ENCODE measurements around the gene ANKMY1.

Gene ANKMY1

DNA sequence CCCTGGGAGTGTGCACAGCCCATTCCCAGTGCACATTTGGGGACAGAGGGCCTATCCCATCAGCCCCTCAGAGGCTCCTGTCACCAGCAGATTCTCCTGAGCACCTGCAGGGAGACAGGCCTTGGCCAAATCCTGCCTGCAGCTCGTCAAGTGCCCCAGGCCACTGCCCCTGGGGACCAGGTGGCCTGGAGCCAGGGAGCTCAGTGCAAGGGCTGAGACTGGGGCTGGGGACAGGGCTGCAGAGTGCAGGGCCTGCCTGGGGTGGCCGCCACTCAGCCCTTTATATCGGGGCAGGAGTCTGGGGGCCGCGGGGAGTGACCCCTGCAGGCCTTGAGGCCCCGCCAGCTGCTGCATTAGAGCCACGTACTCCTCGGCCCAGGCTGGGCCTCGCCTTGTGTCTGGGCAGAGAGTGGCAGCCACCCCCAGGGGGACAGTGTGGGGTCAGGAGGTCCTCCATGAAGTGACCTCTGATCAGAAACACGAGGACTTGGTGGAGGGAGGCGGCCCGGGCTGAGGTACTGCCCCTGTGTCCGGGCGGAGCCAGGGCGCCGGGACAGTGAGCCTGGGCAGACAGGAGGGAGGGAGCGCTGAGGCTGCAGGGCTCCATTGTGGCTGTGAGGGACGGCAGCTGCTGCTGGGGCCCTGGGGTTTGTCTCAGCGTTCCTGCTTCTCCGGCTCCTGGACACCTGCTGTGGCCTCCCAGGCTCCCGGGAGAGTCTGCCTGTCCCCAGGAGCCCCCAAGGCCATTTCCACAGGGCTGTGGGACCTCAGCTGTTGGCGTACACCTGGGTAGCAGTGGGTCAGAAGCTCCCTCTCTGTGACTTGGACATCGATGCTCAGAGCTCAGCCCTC is 98.2 kb downstream of the ANKMY1 start:
- DNase-seq (ENCODE audit: low read depth), result no peak

DNA sequence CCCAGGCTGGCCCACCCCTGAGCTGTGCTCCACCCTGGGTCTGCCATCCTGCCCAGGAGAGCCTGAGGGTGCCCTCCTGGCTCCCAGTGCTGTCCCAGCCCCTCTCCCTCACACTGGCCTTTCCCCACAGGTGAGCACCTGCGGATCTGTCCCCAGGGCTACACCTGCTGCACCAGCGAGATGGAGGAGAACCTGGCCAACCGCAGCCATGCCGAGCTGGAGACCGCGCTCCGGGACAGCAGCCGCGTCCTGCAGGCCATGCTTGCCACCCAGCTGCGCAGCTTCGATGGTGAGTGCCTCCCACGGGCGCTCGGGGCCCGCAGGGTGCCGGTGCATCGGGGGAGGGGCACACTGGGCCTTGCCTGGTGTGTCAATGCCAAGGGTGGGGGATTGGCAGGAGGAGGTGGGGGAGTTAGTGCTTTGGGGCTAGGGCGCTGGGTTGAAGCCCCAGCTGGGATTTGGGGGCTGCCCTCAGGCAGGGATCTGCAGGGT is 98.8 kb downstream of the ANKMY1 start:
- DNase-seq (ENCODE audit: low read depth), result no peak

DNA sequence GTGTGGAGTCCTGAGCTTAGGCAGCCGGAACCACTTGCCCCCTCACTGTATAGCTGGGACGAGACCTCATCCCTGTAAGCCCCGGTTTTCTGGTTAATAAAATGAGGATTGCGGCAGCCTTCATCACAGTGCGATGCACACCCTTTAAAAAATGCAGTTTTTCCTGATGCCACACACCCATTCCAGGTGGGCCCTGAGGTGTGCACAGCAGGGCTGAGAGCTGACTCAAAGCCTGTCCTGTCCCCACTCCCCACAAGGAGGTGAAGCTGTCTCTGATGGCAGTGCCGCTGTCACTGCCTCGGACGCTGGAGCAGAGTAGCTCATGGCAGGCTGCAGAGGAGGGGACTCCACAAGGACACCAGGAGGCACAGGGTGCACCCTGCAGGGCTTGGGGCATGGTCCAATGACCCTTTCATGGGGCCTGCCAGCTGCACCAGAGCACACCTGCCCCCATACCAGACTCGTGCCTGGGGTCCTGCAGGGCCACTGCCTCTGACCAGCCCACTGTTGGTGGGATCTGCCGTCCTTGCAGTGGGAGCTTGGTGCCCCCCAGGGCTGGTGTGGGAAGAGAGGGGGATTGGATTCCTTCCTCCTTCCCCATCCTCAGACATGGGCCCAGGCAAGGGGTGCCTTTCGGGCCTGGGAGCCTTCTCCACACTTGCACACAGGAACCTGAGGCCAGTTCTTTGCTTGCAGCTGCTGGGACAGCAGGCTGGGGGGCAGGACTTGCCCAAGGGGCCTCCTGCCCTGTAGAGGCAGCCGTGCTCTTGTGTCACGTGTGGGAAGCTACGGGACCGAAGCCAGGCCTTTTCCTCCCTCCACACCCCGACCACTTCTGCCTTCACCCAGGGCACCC is 99.5 kb downstream of the ANKMY1 start:
- DNase-seq (ENCODE audit: low read depth), result no peak

DNA sequence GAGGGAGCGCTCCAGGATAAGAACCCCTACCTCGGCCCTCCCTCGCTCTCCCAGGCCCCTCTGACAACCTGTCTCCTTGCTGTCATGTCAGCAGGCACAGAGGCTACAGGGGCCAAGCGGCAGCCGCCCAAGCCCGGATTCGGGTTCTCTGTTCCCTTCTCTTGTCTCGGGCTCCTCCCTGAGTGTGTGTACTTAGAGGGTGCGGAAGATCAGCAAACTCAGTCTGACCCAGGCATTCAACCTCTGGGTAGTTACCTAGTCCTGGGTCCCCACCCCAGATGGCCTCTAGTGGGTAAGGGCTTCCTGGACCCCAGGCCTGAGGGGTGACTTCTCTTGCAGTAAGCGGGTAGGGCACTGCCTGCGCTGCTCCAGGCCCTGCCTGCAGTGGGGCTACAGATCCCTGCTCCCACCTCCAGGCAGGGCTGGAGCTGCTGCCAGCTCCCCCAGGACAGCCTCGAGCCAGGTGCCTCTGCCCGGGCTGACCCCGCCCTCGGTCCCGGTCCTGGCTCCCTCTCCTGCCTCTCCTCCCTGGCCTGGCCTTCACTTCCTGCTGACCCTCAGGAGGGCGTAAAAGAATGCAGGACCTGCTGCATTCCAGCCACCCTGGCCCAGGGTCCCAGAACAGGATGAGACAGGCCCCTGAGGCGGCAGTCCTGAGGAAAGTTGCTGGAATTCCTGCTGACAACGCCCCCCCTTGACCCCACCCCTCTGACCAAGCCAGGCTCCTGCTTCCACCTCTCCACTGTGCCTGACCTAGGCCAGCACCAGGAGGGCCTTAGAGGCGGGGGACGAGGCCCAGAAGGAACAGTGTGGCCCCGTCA is 100.4 kb downstream of the ANKMY1 start:
- no peak for DNase-seq (ENCODE audit: low read depth)

DNA sequence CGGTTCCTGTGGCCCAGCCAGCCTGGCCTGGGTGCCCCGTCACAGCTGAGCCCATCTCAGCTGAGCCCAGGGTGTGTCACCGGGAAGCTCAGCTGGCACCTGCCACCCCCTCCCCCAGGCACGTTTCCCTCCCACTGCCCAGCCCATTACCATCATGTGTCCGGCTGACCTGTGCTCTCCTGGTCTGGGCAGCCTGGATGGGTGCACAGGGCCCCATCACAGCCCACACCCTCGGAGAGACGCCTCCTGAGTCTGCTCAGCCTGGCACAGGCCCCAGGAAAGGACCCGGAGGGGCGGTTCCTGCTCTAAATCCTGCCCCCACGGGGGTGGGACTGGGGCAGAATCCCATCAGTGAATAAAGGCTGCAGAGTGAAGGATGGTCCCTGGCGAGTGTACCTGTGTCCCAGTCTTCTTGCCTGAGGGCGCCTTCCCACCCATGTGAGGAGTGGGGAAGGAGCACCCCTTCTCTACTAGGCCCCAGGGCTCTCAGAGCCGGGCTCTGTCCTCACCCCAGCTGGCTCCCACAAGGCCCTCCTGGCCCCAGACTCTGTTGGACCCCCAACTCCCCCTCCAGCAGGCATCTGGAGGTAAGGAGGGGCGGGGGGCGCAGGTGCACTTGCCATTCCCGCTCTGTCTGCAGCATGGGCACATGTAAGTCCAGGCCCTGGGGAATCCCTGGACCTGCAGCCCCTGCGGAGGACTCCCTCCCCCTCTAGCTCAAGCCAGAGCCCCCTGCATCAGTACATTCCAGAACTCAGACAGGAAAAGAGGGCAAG is 101.2 kb downstream of the ANKMY1 start:
- no peak for DNase-seq (ENCODE audit: low read depth)

DNA sequence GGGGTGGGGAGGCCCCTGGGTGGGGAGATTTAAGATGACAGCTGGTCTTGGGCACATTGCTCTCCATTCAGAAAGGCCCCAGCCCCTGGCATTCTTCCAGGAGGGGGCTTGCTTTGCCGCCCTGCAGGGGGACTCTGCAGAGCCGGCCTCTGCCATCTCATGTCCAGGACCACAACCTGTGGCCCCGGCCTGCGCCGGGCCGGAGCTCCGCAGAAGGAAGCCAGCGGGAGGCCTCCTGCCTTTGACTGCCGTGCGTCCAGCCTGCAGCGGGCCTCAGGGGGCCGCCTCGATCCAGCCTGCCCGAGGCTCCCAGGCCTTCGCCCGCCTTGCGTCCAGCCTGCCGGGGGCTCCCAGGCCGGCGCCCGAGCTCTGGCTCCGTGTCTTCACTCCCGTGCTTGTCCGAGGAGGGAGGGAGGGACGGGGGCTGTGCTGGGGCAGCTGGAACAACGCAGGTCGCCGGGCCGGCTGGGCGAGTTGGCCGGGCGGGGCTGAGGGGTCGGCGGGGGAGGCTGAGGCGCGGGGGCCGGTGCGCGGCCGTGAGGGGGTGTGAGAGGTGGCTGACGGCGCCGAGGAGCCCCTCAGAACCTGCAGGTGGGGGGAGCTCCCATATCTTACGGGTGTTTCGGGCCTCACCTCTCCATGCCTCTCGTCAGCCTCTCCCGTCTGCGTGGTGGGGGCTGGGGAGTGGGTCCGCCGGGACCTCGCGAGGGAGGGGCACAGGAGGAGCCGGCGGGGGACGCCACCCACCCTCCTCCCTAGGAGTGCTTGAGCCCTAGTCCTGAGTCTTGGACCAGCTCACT is 101.9 kb downstream of the ANKMY1 start:
- DNase-seq (ENCODE audit: low read depth), result no peak

DNA sequence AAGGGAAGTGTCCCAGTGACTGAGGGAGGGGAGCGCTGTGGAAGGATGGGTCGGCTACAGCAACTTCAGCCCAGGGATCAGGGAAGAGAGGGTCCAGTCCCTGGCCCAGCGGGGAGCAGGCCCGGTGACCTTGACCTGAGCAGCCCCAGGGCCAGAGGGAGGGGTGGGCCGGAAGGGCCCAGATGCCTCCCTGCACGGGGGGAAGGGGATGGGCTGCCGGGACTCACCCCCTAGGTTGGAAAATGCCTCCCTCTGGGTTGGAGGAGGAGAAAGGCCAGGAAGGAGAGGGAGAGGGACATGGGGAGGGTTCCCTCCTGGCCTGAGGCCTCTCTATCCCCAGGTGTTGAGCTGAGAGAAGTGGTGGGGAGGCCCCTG is 102.5 kb downstream of the ANKMY1 start:
- no peak for DNase-seq (ENCODE audit: low read depth)

DNA sequence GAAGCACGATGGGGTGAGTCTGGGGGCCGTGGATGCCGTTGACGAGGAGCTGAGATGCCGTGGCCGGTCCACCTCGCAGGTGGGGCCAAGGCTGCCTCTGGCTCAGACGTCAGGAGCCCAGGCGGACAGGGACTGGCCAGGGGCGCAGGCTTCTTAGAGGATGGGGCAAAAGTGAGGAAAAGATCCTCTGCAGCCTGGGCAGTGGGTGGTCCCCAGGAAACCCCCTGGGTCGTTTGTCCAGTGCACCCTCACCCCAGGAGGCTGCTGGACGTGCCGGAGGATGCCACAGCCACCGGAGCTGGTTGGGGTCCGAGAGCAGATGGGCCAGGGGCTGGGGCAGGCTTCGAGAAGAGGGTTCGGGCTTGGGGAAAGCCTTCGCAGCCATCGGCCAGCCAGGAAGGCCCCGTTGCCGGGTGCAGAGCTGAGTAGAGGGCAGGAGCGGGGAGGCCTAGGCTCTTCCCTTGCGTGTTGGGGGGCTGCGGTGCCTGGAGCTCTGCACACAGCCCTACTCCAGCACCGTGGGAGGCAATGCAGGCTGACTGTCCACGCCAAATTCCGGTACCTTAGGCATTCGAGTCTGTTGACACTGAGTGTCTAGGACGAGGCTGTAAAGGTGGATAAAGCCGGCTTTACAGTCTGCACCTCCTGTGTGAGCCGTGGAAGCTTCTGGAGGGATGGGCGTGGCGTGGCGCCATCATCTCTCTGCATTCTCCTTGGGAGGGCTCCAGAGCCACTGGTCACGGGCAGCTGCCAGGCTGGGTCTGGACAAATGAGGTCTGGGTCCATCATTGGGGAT is 103.5 kb downstream of the ANKMY1 start:
- no peak for DNase-seq (ENCODE audit: low read depth)

DNA sequence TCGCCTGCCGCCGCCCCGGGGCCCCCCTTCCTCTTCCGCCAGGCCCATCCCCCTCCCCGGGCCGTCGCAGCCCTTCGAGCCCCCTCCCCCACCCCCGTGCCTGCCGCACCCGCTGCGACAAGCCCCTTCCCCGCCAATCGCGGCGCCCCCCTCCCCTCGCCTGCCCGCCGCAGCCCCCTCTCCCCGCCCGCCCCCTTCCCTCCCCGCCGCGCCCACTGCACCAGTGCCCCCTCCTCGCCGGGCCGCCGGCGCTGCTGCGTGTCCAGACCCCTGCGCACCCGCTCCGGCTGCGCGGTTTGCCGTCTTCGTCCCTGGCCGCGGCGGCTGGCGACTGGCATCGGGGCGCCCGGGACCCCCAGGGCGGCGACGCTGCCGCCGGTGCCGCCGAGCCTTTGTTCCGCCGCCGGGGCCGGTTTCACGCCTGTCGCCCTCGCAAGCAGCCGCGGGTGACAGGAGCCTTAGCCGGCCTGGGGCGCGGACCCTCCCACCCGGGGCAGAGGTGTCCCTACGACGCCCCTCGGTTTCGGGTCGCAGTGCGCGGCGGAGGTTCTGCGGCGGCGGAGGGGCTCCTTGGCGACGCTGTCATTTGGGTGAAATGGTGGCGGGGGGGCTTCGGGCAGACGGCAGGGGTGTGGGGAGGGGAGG is 104.2 kb downstream of the ANKMY1 start:
- DNase-seq (ENCODE audit: low read depth), result no peak

DNA sequence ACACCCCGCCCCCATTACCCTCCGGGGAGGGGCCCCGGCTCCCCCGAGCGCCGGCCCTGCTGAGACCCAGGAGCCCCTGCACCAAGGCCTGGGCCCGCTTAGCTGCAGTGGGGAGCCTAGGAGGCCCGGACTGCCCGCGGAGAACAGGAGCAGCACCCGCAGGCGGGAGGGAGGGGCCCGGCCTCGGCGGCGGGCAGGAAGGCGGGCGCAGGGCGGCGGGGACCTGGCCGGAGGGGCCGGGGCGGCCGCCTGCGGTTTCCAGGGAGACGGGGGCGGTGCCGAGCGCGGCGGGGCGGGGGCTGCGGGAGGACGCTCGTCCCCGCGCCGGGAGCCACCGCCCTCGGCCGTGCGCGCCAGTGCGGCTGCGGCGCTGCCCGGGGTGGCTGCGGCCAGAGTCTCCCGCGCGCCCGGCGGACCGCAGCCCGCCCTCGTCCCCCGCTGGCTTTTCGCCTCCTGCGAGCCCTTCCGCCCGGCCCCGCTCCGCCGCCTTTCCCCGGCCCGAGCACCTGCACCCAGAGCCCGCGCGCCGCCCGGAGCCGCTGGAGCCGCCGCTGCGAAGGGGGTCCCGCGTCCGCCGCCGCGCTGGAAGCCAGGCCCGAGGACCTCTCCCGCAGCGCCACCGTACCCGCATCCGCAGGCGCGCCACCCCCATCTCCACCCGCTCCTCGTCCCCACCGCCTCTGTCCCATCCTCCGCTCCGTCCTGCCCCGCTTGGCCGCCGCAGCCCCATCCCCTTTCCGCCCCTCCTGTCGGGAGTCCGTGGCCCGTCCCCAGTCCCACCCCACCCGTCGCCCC is 105.1 kb downstream of the ANKMY1 start:
- DNase-seq (ENCODE audit: low read depth), result no peak

DNA sequence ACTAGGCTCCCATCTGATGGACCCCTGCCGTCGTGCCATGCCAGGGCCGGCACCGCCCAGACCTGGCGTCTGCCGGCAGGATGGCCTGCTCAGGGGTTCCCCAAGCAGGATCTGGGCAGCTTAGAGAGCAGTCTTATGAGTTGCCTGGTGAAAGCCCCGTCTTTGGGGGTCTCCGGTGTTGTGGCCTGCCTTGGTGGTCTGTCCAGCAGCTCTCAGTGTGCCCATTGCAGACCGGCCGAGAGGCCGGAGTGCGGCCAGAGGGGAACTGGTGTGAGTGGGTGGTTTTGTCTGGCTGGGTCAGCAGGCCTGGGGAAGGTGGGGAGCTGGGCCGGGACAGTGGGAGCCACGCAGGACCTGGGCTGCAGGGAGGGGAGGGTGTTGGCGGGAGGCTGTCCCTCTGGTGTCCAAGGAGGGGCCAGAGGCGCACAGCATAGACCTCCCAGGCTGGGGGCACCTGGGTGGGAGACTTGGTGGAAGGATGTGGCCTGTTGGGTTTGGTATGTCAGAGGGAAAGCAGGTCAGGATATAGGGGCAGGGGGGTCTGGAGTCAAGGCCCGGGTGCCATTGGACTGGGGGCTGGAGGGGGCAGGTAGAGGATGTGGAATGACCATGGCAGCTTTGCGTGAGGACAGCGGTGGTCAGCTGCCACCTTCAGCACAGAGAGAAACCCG is 105.9 kb downstream of the ANKMY1 start:
- no peak for DNase-seq (ENCODE audit: low read depth)

DNA sequence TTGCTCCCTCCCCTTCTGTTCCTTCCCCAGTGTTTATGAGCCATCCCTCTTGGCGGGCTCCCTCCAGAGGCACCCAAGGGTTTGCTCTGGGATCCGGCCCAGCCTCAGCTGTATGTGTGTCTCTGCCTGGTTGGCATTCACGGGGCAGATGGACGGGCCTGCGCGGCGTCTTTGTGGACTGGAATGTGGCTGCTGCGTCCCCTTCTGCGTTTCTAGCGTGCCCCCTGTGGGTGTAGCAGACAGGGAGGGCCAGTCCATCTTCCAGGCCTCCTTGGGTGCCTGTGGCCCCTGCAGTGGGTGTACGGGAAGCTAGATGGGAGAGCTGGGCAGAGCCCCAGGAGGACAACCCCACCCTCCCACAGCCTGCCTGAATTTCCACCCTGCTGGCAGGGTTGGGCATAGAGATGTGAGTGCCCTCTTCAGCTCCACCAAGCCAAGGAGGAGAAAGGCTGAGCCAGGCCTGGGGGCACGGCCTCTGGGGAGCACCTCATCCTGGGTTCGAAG is 106.6 kb downstream of the ANKMY1 start:
- no peak for DNase-seq (ENCODE audit: low read depth)

DNA sequence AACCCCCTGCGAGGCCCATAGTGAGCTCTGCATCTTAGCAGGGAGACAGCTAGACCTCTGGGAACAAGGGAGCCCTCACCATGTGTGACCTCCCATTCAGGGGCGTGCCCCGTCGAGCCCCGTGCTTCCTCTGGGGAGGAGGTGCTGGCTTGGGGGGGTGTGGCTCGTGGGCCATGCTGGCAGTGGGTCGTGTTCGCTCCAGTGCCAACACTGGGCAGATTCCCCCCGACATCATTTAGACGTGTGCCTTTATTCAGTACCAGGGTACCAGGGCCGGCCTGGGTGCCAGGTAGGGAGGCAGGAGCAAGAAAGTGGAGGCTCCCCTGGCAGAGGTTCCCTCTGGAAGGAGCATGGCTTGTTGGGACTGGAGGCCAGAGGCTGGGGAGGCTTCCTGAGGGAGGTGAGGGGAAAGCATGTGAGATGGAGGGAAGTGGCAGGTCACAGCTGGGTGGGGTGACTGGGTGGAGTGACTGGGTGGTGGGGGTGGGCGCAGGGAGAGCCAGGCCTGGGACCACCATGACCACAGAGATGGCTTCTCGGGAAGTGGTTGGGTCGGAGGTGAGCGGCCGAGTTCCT is 107.2 kb downstream of the ANKMY1 start:
- no peak for DNase-seq (ENCODE audit: low read depth)

DNA sequence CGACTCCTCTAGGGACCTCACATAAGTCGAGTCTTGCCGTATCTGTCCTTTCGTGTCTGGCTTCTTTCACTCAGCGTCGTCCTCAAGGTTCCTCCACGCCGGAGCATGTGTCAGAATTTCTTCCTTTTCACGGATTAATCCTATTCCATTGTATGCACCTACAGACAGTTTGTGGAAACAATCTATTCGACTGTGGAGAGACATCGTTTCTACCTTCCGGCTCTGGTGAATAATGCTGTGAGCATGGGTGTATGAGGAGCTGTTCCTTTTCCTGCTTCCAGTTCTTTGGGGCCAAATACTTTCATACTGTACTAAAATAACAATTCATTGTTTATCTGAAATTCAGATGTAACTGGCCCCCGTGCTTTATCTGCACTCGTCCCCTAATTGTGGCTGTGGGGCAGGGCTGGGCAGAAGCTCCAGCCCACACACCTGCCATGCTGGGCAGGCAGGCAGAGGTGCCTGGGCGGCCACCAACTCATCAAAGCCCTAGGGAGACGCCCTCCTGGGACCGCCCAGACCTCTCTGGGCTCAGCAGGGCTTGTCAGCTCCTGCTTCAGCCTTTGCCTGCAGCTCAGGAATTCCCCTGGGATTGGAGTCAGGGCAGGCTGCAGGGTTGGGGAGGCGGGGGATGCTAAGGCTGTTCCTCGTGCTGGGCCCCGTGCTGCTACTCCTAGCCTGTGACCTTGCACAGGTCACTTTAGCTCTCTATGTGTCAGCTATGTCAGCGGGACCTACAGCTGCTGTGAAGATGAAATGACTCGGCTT is 107.8 kb downstream of the ANKMY1 start:
- DNase-seq (ENCODE audit: low read depth), result no peak

DNA sequence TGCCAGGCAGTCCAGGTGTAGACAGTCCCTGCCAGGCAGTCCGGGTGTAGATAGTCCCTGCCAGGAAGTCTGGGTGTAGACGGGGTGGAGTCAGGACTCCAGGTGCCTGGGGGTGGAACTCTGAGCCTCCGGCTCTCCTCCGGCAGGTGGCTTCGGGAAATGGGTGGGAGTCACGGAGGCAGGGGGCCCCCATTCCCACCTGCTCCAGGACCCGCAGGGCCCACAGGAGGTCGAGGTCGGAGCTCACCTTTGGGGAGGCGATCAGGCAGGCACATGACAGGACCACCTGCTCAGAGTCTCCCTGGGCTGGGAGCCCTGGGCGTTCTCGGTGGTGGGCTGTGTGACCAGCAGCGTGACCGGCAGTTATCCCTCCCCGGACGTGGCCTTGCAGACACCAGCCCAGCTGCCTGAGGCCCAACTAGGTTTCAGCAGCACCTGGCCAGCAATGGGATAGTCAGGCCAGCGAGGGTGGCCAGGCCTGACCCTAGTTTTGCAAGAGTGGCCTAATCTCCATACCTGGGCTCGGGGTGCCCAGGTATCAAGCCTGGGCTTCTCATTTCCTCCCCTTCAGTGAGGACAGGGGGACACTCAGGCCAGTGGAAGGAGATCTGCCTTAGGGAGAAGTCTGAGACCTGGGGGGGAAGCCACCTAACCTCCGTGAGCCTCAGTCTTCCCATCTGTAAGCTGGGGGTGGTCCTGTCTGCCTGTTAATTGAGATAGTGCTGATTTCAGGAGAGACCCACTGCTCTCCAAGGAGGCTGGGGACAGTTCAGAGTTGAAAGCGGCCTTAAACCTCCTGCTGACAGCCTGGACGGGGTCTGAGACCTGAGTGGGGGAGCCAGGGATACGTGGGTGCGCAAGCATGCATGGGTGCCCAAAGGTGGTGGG is 109.2 kb downstream of the ANKMY1 start:
- DNase-seq (ENCODE audit: low read depth), result no peak
